ENCODE data around the gene OGDH. TPM values are rescaled to one million over a fixed set of nuclear protein-coding genes. Genes with fewer than 3 reads are reported as not detected.

The OGDH gene
- total RNA-seq, 1 donor from 2014 or later = 57.0 TPM

DNA sequence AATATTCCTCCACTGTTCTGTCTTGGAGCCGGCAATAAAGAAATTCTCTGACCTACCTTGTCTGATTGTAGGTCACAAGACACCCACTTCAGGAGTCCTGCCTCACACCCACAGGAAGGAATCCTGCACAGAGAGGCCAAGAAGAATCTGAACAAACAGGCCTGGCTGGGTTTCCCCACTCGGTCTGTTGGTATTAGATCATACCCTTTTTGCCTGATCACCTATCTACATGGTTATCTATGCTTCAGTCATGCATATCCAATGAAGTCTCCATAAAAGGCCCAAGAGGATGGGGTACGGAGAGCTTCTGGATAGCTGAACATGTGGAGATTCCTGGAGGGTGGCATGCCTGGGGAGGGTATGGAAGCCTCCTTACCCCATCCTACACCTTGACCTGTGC is 12.3 kb downstream of the OGDH start:
- DNase-seq = no peak

DNA sequence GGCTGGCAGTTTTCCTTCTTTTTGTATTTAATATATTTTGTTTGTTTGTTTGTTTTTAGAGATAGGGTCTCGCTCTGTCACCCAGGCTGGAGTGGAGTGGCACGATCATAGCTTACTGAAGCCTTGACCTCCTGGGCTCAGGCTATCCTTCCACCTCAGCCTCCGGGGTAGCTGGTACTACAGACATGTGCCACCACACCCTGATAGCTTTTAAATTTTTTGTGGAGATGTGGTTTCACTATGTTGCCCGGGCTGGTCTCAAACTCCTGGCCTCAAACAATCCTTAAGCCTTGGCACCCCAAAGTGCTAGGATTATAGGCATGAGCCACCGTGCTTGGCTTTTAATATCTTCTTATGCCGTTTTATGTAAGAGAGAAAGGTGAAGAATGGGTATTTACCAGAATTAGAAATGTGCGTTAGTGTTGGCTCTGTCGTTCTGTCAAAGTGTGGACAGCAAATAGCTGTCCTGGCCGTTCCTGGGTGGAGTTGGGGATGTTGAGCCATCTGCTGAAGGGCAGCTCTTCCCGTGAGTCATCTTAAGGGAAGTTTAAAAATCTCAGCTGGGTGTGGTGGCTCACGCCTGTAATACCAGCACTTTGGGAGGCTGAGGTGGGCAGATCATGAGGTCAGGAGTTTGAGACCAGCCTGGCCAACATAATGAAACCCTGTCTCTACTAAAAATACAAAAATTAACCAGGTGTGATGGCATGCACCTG is 14.8 kb downstream of the OGDH start:
- peak; percentile 39 for DNase-seq

DNA sequence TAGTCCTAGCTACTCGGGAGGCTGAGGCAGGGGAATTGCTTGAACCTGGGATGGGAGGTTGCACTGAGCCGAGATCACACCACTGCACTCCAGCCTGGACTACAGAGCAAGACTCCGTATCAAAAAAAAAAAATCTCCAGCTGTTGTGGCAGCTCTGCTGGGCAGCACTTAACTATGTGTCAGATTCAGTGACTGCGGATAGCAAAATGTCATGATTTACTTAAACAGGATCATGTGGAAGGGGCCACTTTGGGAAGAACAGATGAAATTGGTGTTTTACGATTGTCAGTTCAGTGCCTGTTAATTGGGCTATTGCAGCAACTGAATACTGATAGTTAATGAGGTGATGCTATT is 15.3 kb downstream of the OGDH start:
- DNase-seq = no peak

DNA sequence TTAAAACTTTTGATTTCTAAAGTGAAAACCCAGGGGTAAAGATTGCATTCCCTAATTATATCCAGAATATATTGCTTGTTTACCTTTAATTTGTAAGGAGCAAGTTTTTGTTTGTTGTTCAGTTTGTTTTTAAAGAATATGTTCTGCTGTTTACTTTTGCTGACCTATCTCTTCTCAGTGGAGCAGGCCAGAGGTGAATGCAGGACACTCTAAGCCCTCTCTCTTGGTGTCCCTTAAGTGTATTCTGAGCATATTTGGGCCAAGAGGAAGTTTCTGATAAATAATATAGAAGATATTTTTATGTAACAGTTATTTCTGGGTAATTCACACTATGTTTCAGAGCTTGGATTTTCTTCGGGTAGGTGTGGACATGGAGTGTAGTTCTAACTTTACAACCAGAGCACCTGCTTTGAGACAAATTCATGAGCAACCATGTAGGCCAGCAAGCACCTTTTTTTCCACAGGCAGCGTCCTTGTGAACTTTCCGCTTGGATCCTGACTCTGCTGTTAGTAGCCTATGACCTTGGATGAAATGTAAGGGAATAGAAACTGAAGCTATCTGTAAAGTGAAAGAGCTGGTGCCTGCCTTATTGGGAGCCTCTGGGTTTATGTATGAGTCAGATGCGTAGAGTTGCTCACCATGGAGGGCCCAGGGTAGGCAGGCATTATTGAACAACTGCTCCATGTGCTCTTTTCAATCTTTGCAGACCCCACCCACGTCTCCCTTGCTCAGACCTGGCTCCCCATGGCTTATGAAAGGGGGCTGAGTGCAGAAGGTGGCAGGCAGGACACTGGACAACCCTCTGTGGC is 16.1 kb downstream of the OGDH start:
- no peak for DNase-seq

DNA sequence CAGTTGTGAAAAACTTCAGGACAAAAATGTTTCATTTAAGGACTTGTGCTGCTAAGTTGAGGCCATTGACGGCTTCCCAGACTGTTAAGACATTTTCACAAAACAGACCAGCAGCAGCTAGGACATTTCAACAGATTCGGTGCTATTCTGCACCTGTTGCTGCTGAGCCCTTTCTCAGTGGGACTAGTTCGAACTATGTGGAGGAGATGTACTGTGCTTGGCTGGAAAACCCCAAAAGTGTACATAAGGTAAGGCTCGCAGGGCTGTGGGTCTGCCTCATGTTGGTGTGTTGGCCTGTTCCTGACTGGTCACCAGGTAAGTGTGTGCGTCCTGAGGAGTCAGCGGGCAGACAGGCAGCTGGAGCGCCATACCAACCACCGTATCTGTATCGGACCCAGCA is 17.9 kb downstream of the OGDH start:
- DNase-seq = no peak

DNA sequence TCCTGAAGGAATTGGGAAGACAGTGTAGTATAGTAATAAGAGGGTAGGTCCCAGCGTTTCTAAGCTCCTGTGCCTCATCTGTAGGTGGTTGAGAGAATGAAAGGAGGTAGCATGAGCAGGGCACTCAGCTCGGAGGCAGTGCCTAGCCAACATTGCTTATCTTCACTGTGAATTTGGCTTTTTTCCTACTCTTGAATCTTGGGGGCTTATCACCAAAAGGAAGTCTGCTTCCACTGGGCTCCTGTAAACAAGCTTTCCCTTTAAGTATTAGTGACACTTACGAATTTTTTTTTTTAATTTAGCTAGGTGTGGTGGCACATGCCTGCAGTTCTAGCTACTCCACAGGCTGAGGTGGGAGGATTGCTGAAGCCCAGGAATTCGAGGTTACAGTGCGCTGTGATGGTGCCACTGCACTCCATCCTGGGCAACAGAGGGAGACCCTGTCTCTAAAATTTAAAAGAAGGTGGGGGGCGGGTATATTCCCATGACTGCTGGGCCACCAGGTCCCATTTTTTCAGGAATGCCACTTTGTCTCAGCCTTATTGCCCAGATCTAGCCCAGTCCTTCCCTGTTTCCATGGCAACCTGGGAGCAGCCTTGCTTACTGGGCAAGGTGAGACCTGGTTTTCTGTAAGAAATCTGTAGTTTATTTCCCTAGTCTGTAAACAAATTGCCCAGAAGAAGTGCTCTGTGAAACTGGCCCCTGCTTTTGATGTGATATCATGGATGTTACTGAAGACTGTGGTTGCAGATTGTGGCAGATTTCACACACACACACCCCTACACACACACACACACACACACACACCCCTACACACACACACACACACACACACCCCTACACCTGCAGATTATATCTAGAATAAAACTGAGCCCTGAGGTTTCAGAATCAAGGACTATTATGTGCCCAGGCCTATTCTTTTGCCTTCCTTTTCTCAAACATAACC is 19.4 kb downstream of the OGDH start:
- no peak for DNase-seq

DNA sequence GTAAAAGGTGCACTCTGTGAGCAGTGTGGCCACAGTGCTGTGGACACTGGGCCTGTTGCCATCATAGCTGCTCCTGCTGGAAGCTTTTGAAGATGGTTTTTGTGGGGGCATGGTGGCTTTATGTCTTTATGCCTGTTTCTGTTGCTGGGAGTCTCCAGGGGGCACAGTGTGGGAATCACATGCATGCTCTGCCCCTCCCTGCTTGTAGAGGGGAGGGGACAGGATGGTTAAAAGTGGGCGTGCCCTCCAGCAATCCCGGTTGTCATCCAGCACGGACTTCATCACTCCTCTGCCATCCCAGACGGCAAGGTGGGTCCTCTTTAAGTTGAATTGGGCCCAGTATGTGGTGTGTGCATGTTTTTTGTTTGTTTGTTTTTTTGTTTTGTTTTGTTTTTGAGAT is 20.2 kb downstream of the OGDH start:
- no peak for DNase-seq

DNA sequence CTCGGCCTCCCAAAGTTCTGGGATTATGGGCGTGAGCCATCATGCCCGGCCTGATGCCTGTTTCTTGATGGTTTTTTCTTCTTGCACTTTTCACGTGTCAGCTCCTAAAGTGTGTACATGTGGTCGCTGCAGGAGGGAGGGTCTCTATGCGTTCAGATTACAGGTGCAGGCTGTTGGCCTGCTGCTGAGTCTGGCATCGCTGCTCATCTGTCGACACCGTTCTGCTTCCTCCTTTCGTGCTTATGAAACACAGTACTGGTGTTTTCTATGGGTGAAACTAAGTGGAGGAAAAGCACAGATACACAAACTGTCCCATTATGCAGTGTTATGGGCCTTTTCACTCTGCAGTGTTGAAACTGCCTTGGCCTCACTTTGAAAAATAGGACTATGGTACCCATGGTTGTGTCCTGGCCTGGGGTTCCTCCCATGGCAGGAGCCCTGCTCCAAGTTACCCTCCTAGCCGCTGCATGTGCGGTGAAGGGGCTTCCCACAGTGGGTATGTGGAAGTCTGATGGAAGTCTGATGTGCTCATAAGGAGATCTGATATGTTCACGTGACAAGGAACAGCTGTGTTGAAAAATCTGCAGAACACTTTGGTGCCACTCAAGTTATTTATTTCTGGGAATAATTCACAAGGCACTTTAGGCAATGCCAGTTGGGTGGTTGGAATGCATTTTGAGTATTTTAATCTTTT is 23.5 kb downstream of the OGDH start:
- no peak for DNase-seq

DNA sequence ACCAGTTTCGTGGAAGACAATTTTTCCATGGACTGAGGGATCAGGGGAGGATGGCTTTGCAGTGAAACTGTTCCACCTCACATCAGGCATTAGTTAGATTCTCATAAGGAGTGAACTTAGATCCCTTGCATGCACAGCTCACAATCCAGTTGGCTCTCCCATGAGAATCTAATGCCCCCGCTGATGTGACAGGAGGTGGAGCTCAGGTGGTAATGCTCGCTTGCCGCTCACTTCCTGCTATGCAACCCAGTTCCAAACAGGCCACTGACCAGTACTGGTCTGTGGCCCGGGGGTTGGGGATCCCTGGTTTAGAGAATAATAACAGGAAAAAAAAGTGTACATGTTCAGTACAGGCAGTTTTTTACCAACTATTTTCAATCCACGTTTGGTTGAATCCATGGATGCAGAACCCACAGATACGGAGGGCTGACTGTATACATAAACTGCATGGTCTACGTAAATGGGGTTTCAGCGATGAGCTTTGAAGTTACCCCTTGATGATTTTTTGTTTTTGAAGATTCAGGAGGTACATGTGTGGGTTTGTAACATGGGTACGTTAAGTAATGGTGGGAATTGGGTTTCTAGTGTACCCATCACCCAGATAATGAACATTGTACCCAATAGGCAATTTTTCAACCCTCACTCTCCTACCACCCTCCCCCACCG is 24.5 kb downstream of the OGDH start:
- no peak for DNase-seq

DNA sequence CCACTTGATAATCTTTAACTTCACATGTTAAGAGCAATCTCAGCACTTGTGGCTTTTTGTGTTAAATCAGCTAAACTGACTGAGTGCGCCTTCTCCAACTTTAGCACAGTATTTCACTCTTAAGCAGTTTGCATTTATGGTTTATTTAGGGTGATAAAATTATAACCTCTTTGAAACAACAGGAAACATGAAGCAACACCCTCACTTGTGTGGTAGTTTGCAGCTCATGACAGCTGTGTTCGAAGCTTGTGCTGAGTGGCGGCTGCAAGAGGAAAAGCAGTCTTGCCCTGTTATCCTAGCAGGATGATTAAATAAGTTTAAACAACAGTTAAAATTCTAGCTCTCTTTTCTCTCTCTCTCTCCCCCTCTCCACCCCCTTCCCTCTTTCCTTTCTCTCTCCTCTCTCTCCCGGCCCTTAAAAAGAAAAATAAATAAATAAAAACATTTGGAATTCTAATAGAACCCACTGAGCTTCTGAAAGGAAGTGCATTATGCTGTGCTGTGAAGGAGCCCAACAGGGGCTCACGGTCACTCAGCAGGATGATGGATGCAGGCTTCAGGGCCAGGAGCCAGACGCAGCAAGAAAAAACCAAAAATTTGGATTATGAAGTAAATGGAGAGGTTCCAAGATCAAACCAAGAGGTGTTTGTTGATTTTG is 25.2 kb downstream of the OGDH start:
- peak; percentile 33 for DNase-seq

DNA sequence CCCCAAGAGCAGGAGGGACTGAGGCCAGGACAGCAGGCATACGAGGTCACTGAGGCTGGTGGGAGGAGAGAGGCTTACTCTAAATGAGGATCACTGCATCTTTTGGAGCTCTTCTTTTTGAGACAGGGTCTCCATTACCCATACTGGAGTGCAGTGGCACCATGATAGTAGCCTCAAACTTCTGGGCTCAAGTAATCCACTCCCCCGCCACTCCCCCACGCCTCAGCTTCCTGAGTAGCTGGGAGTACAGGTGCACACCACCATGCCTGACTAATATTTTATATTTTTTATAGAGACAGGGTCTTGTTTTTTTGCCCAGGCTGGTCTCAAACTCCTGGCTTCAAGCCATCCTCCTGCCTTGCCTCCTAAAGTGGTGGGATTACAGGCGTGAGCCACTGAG is 25.8 kb downstream of the OGDH start:
- DNase-seq = no peak

DNA sequence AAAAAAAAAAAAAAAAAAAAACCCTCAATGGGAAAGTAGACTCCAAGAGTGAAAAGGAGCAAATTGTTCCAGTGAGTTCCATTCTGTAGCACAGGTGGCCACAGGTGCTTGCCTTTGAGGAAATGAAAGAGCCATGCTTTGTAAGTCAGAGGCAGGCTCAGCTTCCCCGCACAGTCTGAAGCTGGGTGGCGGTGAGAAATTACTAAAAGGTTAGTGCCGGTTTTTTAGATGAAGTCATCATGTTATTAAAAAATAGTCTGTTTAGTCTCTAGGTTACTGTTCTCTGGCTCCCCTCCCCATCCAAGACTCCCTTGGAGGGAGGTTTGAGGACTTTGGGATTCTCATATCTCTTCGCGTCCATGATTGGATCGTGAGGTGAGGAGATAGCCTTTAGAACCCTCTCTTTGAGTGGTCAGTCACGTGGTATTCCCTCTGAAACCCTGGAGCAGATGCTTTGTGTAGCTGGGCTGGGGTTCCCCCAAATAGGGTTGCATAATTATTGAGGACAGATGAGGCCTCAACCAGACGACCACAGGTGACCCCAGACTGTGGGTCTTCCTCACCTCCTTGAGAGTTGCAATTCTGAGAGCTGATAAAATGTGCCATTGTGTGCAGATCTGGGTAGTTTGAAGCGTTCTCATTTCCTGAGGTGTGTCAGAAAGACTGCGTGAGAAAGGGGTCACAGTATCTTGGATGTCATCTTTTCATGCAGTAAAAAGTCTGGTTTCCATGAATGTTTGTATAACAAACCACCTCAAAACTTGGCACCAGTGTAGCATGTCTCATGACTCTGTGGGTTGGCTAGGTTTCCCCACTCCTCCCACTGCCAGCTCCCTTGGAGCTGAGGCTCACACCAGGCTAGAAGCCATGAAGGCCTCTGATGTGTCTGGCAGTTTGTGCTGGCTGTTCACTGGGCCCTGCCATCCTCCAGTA is 27.1 kb downstream of the OGDH start:
- DNase-seq = peak; percentile 82

DNA sequence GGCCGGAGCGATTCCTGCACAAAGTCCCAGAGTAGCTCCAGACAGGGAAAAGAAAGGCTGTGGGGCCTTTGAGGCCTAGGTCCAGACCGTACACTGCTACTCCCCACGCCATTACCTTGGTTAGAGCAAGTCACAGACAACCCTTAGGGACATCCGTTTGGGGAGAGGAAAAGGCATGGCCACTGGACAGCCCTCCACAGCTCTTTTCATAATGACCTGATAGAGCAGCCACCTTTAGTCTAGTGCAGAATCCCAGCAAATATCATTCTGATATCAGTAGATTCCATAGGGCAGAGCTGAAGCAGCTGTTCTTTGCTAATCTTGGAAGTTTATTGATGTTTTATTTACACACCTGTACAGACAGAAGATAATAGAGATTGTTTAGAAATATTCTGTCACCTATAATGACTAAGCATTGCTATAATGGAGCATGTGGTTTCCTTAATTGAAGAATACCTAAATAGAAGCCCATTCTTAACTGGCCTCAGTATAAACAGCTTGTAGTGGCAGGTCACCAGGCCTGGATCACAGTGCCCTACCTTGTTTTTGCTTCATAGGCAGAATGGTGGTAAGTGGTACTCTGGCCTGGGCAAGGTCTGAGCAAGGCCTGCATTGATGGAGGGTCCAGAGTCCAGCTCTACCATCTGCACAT is 27.9 kb downstream of the OGDH start:
- no peak for DNase-seq

DNA sequence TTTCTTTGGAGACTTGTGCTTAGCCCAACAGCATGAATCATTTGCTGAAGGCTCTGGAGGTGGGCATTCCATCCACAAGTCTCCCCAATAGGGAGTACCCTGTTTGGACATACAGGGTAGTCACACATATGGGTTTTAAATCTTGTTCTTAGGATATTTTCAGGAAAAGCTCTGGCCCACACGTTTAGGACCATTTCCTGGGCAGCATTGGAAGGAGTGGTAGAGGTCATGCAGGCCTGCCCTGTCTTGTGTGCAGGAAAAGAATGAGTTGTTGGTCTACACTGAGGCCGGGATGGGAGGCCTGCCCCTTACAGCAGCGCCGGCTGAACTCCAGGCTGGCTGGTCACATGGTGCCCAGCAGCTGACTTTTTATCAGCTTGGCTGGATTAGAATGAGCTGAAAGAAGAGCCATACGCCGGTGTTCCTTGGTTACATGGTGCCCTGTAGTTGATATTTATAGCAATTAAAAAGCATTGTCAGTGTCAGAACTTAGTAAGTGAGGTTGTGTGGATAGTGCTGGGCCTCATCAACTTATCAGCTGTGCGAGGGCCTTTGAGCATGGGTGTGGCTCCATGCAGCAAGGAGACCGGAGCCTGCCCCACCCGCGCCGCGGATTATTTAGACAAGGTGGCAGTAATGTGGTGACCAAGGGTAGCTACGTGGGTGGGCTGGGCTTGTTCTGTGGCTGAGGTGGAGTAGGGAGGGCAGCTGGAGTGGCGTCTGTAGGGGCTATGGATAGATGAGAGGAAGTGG is 28.6 kb downstream of the OGDH start:
- DNase-seq = peak; percentile 45

DNA sequence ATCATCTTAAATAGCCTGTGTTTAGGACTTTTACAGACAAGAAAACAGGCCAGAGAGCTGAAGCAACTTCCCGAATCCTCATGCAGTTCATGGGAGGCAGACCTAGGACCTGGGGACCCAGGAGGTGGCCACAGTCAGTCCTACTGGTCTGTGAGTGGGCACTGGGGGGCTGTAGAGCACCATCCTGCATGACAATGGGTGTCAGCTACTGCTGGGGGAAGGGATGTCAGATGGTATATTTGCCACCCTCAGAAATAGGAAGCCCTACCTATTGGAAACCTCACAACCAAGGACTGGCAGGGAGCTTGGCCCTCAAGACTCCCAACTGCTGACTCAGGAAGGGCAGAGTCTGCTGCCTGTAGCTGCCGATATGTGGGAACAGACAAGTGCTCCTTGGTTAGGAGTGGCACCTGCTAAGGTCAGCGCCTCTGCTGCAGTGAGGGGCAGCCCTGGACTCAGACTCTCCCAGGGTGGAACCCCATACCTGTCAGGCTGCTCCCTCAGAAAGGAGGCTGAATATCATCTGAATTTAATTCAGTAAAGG is 29.7 kb downstream of the OGDH start:
- no peak for DNase-seq

DNA sequence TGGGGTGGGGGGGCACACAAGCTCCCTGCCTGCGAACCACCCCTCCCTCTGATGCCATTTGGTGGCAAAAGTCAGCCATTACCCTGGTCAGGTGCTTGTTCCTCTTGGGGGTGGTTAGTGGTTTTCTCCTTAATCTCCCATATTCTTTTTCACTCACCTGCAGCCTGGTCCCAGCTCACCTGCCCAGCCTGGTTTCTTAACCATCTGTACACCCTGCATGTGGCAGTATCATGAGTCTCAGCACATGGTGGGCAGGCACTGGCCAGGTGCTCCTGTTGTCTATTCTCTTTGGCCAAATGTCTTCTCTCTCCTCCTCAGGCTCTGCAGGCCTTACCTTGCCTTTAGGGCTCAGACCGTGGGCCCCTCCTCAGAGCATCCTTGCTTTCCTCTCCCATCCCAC is 30.5 kb downstream of the OGDH start:
- DNase-seq = no peak

DNA sequence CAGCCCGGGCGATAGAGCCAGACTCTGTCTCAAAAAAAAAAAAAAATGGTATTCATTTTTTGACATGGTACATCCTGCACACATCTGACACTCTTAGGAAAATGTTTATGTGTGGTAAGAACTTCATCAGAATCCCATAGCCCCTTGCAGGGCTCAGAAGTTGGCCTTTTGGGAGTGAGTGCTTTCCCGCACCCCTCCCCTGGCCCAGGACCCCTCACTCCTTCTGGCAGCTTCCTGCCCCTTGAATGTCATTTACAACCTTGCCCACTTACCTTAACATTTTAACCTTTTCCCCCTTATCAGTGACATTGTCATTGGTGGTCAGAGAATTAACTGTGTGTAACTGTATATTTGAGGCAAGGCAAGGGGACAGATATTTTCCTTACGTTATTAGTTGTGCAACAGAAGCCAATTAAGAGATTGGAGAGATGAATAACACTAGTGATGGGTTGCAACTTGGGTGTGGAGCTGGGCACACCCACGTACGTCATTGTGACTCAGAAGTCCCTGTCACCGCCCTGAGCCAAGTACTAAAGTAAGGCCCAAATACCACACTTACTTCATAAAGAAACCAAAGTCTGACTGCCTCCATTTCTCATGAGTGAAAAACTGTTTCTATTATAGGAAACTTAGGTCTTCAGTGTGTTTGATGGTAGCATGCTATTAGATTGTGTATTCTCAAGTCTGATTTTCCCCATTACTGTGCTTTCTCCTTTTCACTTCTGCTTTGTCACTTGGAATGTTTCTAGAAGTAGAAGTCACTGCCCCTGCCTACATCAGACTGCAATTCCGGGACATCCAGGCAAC is 31.6 kb downstream of the OGDH start:
- peak; percentile 41 for DNase-seq
